ENCODE results near the gene SMYD3.

SMYD3 gene

GRCh38 chr1:246144931-246145330 is 362.1 kb downstream of the SMYD3 start:
- no peaks in the 10 kb centered on the region for H3K36me3 ChIP-seq (ENCODE audit: control insufficient read depth in 5 of 5, insufficient read depth in 5 of 5, low read length in 5 of 5)
- peaks cover 0 to 8% (median 4%) of the 10 kb centered on the region in 5 donors for H3K9me3 ChIP-seq (ENCODE audit: control insufficient read depth in 5 of 5, low read length in 5 of 5)
- no peak overlapping the region for H3K27ac ChIP-seq (ENCODE audit: low read depth, low read length)
- no peaks in the 10 kb centered on the region for H3K27me3 ChIP-seq (ENCODE audit: control insufficient read depth in 5 of 5, insufficient read depth in 4 of 5, low read length in 5 of 5)
- no peak overlapping the region for H3K4me3 ChIP-seq (ENCODE audit: low read depth in 1 of 5, low read length in 5 of 5)
- H3K4me1 ChIP-seq (ENCODE audit: control insufficient read depth in 5 of 5, insufficient read depth in 5 of 5, low read length in 5 of 5), result no peaks in the 10 kb centered on the region
- H3K9ac ChIP-seq (ENCODE audit: low read length in 5 of 5), result no peak overlapping the region

DNA sequence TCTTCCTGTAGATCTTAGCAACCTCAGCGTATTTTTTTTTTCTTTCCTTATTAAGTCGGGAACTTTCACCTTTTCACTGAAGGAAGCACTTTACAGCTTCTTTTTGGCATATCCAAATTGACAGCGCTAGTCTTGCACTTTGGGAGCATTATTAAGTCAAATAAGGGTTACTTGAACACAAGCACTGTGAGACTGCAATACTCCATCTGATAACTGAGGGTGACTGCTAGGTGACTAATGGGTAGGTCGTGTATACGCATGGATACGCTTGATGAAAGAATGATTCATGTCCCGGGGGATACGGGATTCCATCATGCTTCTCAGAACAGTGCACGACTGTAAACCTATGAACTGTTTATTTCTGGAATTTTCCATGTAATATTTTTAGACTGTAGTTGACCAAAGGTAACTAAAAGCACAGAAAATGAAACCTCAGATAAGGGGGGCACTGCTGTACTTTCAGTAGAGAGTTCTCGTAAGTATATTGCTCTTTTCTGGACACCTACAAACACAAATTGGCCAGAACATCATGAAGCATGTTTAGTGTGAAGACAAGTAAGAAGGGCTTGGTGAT is 364.7 kb downstream of the SMYD3 start:
- Histone ChIP-seq H3K36me3 (ENCODE audit: control insufficient read depth in 5 of 5, insufficient read depth in 5 of 5, low read length in 5 of 5) (no peaks in the 10 kb centered on the region), H3K9ac (ENCODE audit: low read length in 5 of 5) (no peak overlapping the region), H3K27ac (ENCODE audit: low read depth, low read length) (no peak overlapping the region), H3K9me3 (ENCODE audit: control insufficient read depth in 5 of 5, low read length in 5 of 5) (no peaks in the 10 kb centered on the region), H3K4me3 (ENCODE audit: low read depth in 1 of 5, low read length in 5 of 5) (no peak overlapping the region), H3K27me3 (ENCODE audit: control insufficient read depth in 5 of 5, insufficient read depth in 4 of 5, low read length in 5 of 5) (no peaks in the 10 kb centered on the region), H3K4me1 (ENCODE audit: control insufficient read depth in 5 of 5, insufficient read depth in 5 of 5, low read length in 5 of 5) (no peaks in the 10 kb centered on the region)

DNA sequence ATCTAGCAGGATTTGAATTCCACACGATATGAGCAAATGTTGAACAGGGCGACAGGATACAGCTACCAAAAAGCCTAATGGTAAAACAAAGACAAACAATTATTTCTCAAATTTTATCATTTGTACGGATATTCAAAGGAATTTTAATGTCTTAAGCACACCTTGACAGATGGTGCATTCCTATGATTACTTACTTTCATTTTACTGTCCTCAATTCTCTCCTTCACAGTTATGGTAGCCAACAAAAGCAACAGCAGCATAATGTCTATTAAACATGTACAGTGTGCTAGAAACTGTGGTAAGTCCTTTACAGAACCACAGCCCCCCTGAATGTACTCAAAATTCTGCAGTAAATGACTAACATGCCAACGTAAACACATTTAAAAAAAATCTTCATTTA is 365.8 kb downstream of the SMYD3 start:
- Histone ChIP-seq H3K4me1 (ENCODE audit: control insufficient read depth in 5 of 5, insufficient read depth in 5 of 5, low read length in 5 of 5) (no peaks in the 10 kb centered on the region), H3K9me3 (ENCODE audit: control insufficient read depth in 5 of 5, low read length in 5 of 5) (no peaks in the 10 kb centered on the region), H3K9ac (ENCODE audit: low read length in 5 of 5) (no peak overlapping the region)

GRCh38 chr1:246139745-246140182 is 367.3 kb downstream of the SMYD3 start:
- Histone ChIP-seq H3K36me3 (ENCODE audit: control insufficient read depth in 5 of 5, insufficient read depth in 5 of 5, low read length in 5 of 5) (no peaks in the 10 kb centered on the region), H3K27ac (ENCODE audit: low read depth, low read length) (no peak overlapping the region), H3K4me3 (ENCODE audit: low read depth in 1 of 5, low read length in 5 of 5) (no peak overlapping the region), H3K27me3 (ENCODE audit: control insufficient read depth in 5 of 5, insufficient read depth in 4 of 5, low read length in 5 of 5) (no peaks in the 10 kb centered on the region), H3K4me1 (ENCODE audit: control insufficient read depth in 5 of 5, insufficient read depth in 5 of 5, low read length in 5 of 5) (no peaks in the 10 kb centered on the region), H3K9me3 (ENCODE audit: control insufficient read depth in 5 of 5, low read length in 5 of 5) (no peaks in the 10 kb centered on the region), H3K9ac (ENCODE audit: low read length in 5 of 5) (no peak overlapping the region)

More for the DNA sequence above, 365.8 kb downstream of the SMYD3 start:
- Histone ChIP-seq H3K36me3 (ENCODE audit: control insufficient read depth in 5 of 5, insufficient read depth in 5 of 5, low read length in 5 of 5) (no peaks in the 10 kb centered on the region), H3K4me3 (ENCODE audit: low read depth in 1 of 5, low read length in 5 of 5) (no peak overlapping the region), H3K27ac (ENCODE audit: low read depth, low read length) (no peak overlapping the region), H3K27me3 (ENCODE audit: control insufficient read depth in 5 of 5, insufficient read depth in 4 of 5, low read length in 5 of 5) (no peaks in the 10 kb centered on the region)

DNA sequence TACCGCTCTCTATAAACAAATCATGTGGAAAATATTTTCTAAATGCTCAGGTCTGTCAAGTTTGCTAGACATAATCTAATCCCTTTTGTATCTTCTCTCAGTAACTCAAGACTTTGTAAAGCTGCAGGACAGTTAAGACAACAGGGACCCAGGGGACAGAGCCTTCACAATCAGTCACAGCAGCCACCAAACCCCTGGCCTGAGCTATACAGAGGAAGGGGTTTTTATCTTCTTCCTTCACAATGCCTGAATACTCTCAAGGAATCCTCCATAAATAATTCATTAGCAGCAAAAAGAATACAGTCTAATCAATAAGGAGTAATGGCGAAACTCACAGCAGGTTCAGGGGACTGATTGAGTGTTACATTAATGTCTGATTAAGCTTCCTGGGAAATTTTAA is 368.3 kb downstream of the SMYD3 start:
- H3K27ac ChIP-seq (ENCODE audit: low read depth, low read length), result no peak overlapping the region
- H3K36me3 ChIP-seq (ENCODE audit: control insufficient read depth in 5 of 5, insufficient read depth in 5 of 5, low read length in 5 of 5), result no peaks in the 10 kb centered on the region
- no peaks in the 10 kb centered on the region for H3K4me1 ChIP-seq (ENCODE audit: control insufficient read depth in 5 of 5, insufficient read depth in 5 of 5, low read length in 5 of 5)
- no peaks in the 10 kb centered on the region for H3K9me3 ChIP-seq (ENCODE audit: control insufficient read depth in 5 of 5, low read length in 5 of 5)
- no peak overlapping the region for H3K4me3 ChIP-seq (ENCODE audit: low read depth in 1 of 5, low read length in 5 of 5)
- H3K27me3 ChIP-seq (ENCODE audit: control insufficient read depth in 5 of 5, insufficient read depth in 4 of 5, low read length in 5 of 5), result no peaks in the 10 kb centered on the region
- no peak overlapping the region for H3K9ac ChIP-seq (ENCODE audit: low read length in 5 of 5)

DNA sequence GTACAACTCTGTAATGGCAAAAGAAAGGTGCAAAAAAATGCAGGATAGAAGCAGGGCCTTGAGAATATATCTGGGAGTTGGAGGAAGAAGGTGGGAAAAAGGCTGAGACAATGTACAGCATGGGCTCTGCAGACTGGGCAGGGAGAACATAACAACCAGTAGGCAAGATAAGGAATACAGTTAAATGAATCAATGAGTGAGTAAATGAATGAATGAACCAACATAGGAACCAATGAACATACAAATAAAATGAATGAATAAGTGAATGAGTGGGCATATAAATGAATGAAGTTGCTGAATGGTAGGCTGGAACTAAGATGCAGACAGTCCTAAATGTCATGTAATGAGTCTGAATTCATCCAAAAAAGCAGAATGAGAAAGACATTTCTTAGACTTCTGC is 370.6 kb downstream of the SMYD3 start:
- no peaks in the 10 kb centered on the region for H3K4me1 ChIP-seq (ENCODE audit: control insufficient read depth in 5 of 5, insufficient read depth in 5 of 5, low read length in 5 of 5)
- no peaks in the 10 kb centered on the region for H3K36me3 ChIP-seq (ENCODE audit: control insufficient read depth in 5 of 5, insufficient read depth in 5 of 5, low read length in 5 of 5)
- no peak overlapping the region for H3K27ac ChIP-seq (ENCODE audit: low read depth, low read length)
- no peaks in the 10 kb centered on the region for H3K9me3 ChIP-seq (ENCODE audit: control insufficient read depth in 5 of 5, low read length in 5 of 5)
- no peak overlapping the region for H3K4me3 ChIP-seq (ENCODE audit: low read depth in 1 of 5, low read length in 5 of 5)
- H3K27me3 ChIP-seq (ENCODE audit: control insufficient read depth in 5 of 5, insufficient read depth in 4 of 5, low read length in 5 of 5), result no peaks in the 10 kb centered on the region
- H3K9ac ChIP-seq (ENCODE audit: low read length in 5 of 5), result no peak overlapping the region

- H3K4me3 ChIP-seq (ENCODE audit: low read depth in 1 of 5, low read length in 5 of 5), result no peak overlapping the region
- no peak overlapping the region for H3K9ac ChIP-seq (ENCODE audit: low read length in 5 of 5)
- no peaks in the 10 kb centered on the region for H3K9me3 ChIP-seq (ENCODE audit: control insufficient read depth in 5 of 5, low read length in 5 of 5)
- no peaks in the 10 kb centered on the region for H3K36me3 ChIP-seq (ENCODE audit: control insufficient read depth in 5 of 5, insufficient read depth in 5 of 5, low read length in 5 of 5)
- no peaks in the 10 kb centered on the region for H3K4me1 ChIP-seq (ENCODE audit: control insufficient read depth in 5 of 5, insufficient read depth in 5 of 5, low read length in 5 of 5)
- no peak overlapping the region for H3K27ac ChIP-seq (ENCODE audit: low read depth, low read length)
- no peaks in the 10 kb centered on the region for H3K27me3 ChIP-seq (ENCODE audit: control insufficient read depth in 5 of 5, insufficient read depth in 4 of 5, low read length in 5 of 5)
Measured at GRCh38 chr1:246134789-246135188, 372.3 kb downstream of the SMYD3 start.

- Histone ChIP-seq H3K27ac (ENCODE audit: low read depth, low read length) (no peak overlapping the region), H3K9ac (ENCODE audit: low read length in 5 of 5) (no peak overlapping the region), H3K4me3 (ENCODE audit: low read depth in 1 of 5, low read length in 5 of 5) (no peak overlapping the region), H3K36me3 (ENCODE audit: control insufficient read depth in 5 of 5, insufficient read depth in 5 of 5, low read length in 5 of 5) (no peaks in the 10 kb centered on the region), H3K27me3 (ENCODE audit: control insufficient read depth in 5 of 5, insufficient read depth in 4 of 5, low read length in 5 of 5) (no peaks in the 10 kb centered on the region), H3K4me1 (ENCODE audit: control insufficient read depth in 5 of 5, insufficient read depth in 5 of 5, low read length in 5 of 5) (no peaks in the 10 kb centered on the region), H3K9me3 (ENCODE audit: control insufficient read depth in 5 of 5, low read length in 5 of 5) (no peaks in the 10 kb centered on the region)
Measured at GRCh38 chr1:246131095-246131494, 376.0 kb downstream of the SMYD3 start.

DNA sequence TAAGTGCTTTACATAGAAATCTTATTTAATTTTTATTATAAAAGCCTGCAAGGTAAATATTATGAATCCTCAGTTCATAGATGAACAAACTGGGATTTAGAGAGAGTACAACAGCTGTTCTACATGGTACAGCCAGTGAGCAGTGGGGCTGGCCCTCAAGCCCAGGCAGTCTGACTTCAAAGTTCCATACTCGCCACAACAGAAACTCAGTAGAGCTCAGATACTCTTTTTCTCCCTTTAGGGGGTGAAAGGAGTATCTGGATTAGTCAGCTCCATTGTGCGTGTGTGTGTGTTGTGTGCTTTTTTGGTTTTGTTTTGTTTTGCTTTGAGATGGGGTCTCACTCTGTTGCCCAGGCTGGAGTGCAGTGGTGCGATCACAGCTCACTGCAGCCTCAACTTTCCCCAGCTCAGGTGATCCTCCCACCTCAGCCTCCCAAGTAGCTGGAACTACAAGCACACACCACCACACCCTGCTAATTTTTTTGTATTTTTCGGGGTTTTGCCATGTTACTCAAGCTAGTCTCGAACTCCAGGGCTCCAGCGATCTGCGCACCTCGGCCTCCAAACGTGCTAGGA is 378.5 kb downstream of the SMYD3 start:
- no peaks in the 10 kb centered on the region for H3K27me3 ChIP-seq (ENCODE audit: control insufficient read depth in 5 of 5, insufficient read depth in 4 of 5, low read length in 5 of 5)

DNA sequence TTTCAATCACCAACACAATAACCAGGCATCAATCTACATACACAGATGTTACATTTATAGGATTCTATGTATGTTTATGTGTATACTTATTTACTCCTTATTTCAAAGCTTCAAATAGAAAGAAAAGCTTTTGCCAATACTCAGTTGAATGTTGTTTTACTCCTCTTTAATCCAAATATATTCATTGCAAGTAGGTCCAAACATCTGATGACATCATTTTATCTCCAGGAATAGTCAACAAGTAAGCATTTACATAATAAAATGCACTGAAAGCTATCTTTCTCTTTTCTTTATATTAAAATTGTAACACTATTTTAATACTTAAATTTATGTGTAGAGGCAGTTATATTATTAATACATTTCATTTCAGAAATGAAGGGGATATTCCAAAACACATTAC is 380.5 kb downstream of the SMYD3 start:
- Histone ChIP-seq H3K9ac (ENCODE audit: low read length in 5 of 5) (no peak overlapping the region), H3K9me3 (ENCODE audit: control insufficient read depth in 5 of 5, low read length in 5 of 5) (no peaks in the 10 kb centered on the region), H3K27ac (ENCODE audit: low read depth, low read length) (no peak overlapping the region), H3K4me1 (ENCODE audit: control insufficient read depth in 5 of 5, insufficient read depth in 5 of 5, low read length in 5 of 5) (no peaks in the 10 kb centered on the region), H3K27me3 (ENCODE audit: control insufficient read depth in 5 of 5, insufficient read depth in 4 of 5, low read length in 5 of 5) (no peaks in the 10 kb centered on the region), H3K4me3 (ENCODE audit: low read depth in 1 of 5, low read length in 5 of 5) (no peak overlapping the region), H3K36me3 (ENCODE audit: control insufficient read depth in 5 of 5, insufficient read depth in 5 of 5, low read length in 5 of 5) (no peaks in the 10 kb centered on the region)

More for the DNA sequence above, 378.5 kb downstream of the SMYD3 start:
- H3K4me1 ChIP-seq (ENCODE audit: control insufficient read depth in 5 of 5, insufficient read depth in 5 of 5, low read length in 5 of 5), result no peaks in the 10 kb centered on the region
- H3K4me3 ChIP-seq (ENCODE audit: low read depth in 1 of 5, low read length in 5 of 5), result no peak overlapping the region
- no peaks in the 10 kb centered on the region for H3K9me3 ChIP-seq (ENCODE audit: control insufficient read depth in 5 of 5, low read length in 5 of 5)
- H3K27ac ChIP-seq (ENCODE audit: low read depth, low read length), result no peak overlapping the region
- no peak overlapping the region for H3K9ac ChIP-seq (ENCODE audit: low read length in 5 of 5)
- no peaks in the 10 kb centered on the region for H3K36me3 ChIP-seq (ENCODE audit: control insufficient read depth in 5 of 5, insufficient read depth in 5 of 5, low read length in 5 of 5)
